ENCODE data around the gene NR1I3.
A peak's percentile ranks its signal among the peaks of the same experiment; 100 is the strongest.

The NR1I3 gene

GRCh38 chr1:161228032-161228431 lies 10.0 kb downstream of the NR1I3 start:
- Histone ChIP-seq H4K20me1 (ENCODE audit: insufficient read depth, low read length) (no peaks in the 10 kb centered on the region), H2AFZ (ENCODE audit: low read length) (no peak overlapping the region), H3K9me3 (ENCODE audit: low read length) (no peaks in the 10 kb centered on the region), H3K4me2 (ENCODE audit: low read length) (no peak overlapping the region), H3K9ac (ENCODE audit: low read length) (no peak overlapping the region; the same call in 1 of the 2 replicates), H3K27me3 (ENCODE audit: insufficient read depth, low read length) (no peaks in the 10 kb centered on the region), H3K79me2 (ENCODE audit: insufficient read depth, low read length) (no peaks in the 10 kb centered on the region), H3K4me3 (ENCODE audit: low read depth, low read length, poor library complexity, severe bottlenecking) (no peak overlapping the region), H3K9me2 (ENCODE audit: low read depth, low read length) (no peaks in the 10 kb centered on the region), H3K27ac (ENCODE audit: low read depth, low read length, poor library complexity, severe bottlenecking) (no peak overlapping the region), H3K4me1 (ENCODE audit: insufficient read depth, low read length, severe bottlenecking) (peaks cover 24% of the 10 kb centered on the region), H3K36me3 (ENCODE audit: insufficient read depth, low read length) (peaks cover 32% of the 10 kb centered on the region), H3F3A (ENCODE audit: insufficient read depth, low read length) (no peaks in the 10 kb centered on the region)
- TF ChIP-seq EZH2 (IDR thresholded peaks at IDR 0.05; ENCODE audit: borderline replicate concordance, low read length) (no peak), CTCF (IDR thresholded peaks at IDR 0.05; ENCODE audit: low read length) (no peak)

GRCh38 chr1:161227196-161227871 lies 10.7 kb downstream of the NR1I3 start:
- H3F3A ChIP-seq (ENCODE audit: insufficient read depth, low read length) = no peaks in the 10 kb centered on the region
- no peaks in the 10 kb centered on the region for H3K27me3 ChIP-seq (ENCODE audit: insufficient read depth, low read length)
- no peaks in the 10 kb centered on the region for H3K79me2 ChIP-seq (ENCODE audit: insufficient read depth, low read length)
- no peak for TF ChIP-seq EZH2 (IDR thresholded peaks at IDR 0.05; ENCODE audit: borderline replicate concordance, low read length)
- peak; percentile 87 for TF ChIP-seq CTCF (IDR thresholded peaks at IDR 0.05; ENCODE audit: low read length)
- peak overlapping the region; percentile 74 for H3K4me3 ChIP-seq (ENCODE audit: low read depth, low read length, poor library complexity, severe bottlenecking)
- H2AFZ ChIP-seq (ENCODE audit: low read length) = no peak overlapping the region
- no peaks in the 10 kb centered on the region for H3K9me3 ChIP-seq (ENCODE audit: low read length)
- peaks cover 32% of the 10 kb centered on the region for H3K36me3 ChIP-seq (ENCODE audit: insufficient read depth, low read length)
- H3K9ac ChIP-seq (ENCODE audit: low read length) = peak overlapping the region; percentile 77
- peak overlapping the region; percentile 87 for H3K4me2 ChIP-seq (ENCODE audit: low read length)
- H4K20me1 ChIP-seq (ENCODE audit: insufficient read depth, low read length) = no peaks in the 10 kb centered on the region
- H3K9me2 ChIP-seq (ENCODE audit: low read depth, low read length) = no peaks in the 10 kb centered on the region
- H3K4me1 ChIP-seq (ENCODE audit: insufficient read depth, low read length, severe bottlenecking) = peaks cover 24% of the 10 kb centered on the region
- H3K27ac ChIP-seq (ENCODE audit: low read depth, low read length, poor library complexity, severe bottlenecking) = peak overlapping the region; percentile 28

- H3K9ac ChIP-seq (ENCODE audit: low read length) = peak overlapping the region; percentile 77
- H3K79me2 ChIP-seq (ENCODE audit: insufficient read depth, low read length) = no peaks in the 10 kb centered on the region
- H3F3A ChIP-seq (ENCODE audit: insufficient read depth, low read length) = no peaks in the 10 kb centered on the region
- peaks cover 32% of the 10 kb centered on the region for H3K36me3 ChIP-seq (ENCODE audit: insufficient read depth, low read length)
- H3K9me2 ChIP-seq (ENCODE audit: low read depth, low read length) = no peaks in the 10 kb centered on the region
- TF ChIP-seq EZH2 (IDR thresholded peaks at IDR 0.05; ENCODE audit: borderline replicate concordance, low read length) (no peak), CTCF (IDR thresholded peaks at IDR 0.05; ENCODE audit: low read length) (no peak)
- peak overlapping the region; percentile 74 for H3K4me3 ChIP-seq (ENCODE audit: low read depth, low read length, poor library complexity, severe bottlenecking)
- H3K4me1 ChIP-seq (ENCODE audit: insufficient read depth, low read length, severe bottlenecking) = peaks cover 24% of the 10 kb centered on the region
- H3K4me2 ChIP-seq (ENCODE audit: low read length) = peak overlapping the region; percentile 87
- H3K9me3 ChIP-seq (ENCODE audit: low read length) = no peaks in the 10 kb centered on the region
- no peaks in the 10 kb centered on the region for H4K20me1 ChIP-seq (ENCODE audit: insufficient read depth, low read length)
- H2AFZ ChIP-seq (ENCODE audit: low read length) = no peak overlapping the region
- H3K27ac ChIP-seq (ENCODE audit: low read depth, low read length, poor library complexity, severe bottlenecking) = peak overlapping the region; percentile 28
- no peaks in the 10 kb centered on the region for H3K27me3 ChIP-seq (ENCODE audit: insufficient read depth, low read length)
These were observed 11.2 kb downstream of the NR1I3 start for GRCh38 chr1:161226759-161227158.
